ENCODE results near the gene KRT82. TPM values are rescaled to one million over a fixed set of nuclear protein-coding genes. Genes with fewer than 3 reads are reported as not detected.

KRT82 gene
- total and polyA plus RNA-seq, 4 donors = not detected

DNA sequence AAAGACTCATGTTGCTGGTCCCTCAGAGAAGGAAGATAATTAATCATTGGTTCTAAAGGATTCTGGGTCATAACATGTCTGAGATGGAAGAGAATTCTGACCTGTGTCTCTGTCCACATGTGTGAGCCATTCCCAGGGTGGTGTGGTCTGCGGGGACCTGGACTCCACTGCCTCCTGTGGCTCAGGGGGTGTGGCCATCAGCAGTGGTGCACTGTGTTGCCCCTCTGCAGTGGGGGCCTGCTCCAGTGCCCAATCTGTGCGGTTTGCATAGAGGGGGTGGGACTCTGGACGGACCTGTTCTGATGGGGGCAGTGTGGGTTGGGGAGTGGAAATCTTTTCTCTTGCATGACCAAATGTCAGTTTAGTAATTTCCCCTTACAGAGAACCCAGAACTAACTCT is 52.4 kb downstream of the KRT82 start:
- no peak for DNase-seq (ENCODE audit: low spot score)
- Histone ChIP-seq H3K27me3 (ENCODE audit: control insufficient read depth in 4 of 4, insufficient read depth in 4 of 4, low read length in 3 of 4) (no peaks in the 10 kb centered on the region), H3K27ac (ENCODE audit: low read depth in 1 of 2, low read length in 2 of 2) (no peak overlapping the region), H3K4me3 (ENCODE audit: low read depth in 1 of 3, low read length in 3 of 3) (no peak overlapping the region), H3K9me3 (ENCODE audit: control insufficient read depth in 4 of 4, low read length in 3 of 4) (no peaks in the 10 kb centered on the region), H3K36me3 (ENCODE audit: control insufficient read depth in 4 of 4, insufficient read depth in 3 of 4, low read depth in 1 of 4, low read length in 3 of 4) (no peaks in the 10 kb centered on the region), H3K9ac (ENCODE audit: low read depth in 1 of 2, low read length in 2 of 2) (no peak overlapping the region), H3K4me1 (ENCODE audit: control insufficient read depth in 4 of 4, insufficient read depth in 4 of 4, low read length in 3 of 4) (peaks cover 0 to 13% (median 6%) of the 10 kb centered on the region in 4 donors)
- WGBS = 80% methylated on average over 3 of the region's 3 CpGs
- TF ChIP-seq, protein P1, sequence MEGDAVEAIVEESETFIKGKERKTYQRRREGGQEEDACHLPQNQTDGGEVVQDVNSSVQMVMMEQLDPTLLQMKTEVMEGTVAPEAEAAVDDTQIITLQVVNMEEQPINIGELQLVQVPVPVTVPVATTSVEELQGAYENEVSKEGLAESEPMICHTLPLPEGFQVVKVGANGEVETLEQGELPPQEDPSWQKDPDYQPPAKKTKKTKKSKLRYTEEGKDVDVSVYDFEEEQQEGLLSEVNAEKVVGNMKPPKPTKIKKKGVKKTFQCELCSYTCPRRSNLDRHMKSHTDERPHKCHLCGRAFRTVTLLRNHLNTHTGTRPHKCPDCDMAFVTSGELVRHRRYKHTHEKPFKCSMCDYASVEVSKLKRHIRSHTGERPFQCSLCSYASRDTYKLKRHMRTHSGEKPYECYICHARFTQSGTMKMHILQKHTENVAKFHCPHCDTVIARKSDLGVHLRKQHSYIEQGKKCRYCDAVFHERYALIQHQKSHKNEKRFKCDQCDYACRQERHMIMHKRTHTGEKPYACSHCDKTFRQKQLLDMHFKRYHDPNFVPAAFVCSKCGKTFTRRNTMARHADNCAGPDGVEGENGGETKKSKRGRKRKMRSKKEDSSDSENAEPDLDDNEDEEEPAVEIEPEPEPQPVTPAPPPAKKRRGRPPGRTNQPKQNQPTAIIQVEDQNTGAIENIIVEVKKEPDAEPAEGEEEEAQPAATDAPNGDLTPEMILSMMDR (IDR thresholded peaks at IDR 0.05; ENCODE audit: low read depth, low read length, missing input control) = no peak
- TF ChIP-seq JUND (IDR thresholded peaks at IDR 0.05) (no peak), GABPA (IDR thresholded peaks at IDR 0.05 in 1 of 2, conservative IDR thresholded peaks at IDR 0.05 in 1 of 2) (no peak), EGR1 (IDR thresholded peaks at IDR 0.05; ENCODE audit: low read depth in 2 of 2) (no peak), REST (IDR thresholded peaks at IDR 0.05) (no peak), FOXA1 (IDR thresholded peaks at IDR 0.05) (no peak), HNF4G (IDR thresholded peaks at IDR 0.05) (no peak), RXRA (IDR thresholded peaks at IDR 0.05) (no peak), TAF1 (conservative IDR thresholded peaks at IDR 0.05) (no peak)

GRCh38 chr12:52352951-52353350 is 53.2 kb downstream of the KRT82 start:
- WGBS = 89% methylated on average over 2 of the region's 2 CpGs
- H3K4me3 ChIP-seq (ENCODE audit: low read depth in 1 of 3, low read length in 3 of 3) = no peak overlapping the region
- no peak overlapping the region for H3K27ac ChIP-seq (ENCODE audit: low read depth in 1 of 2, low read length in 2 of 2)
- no peak overlapping the region for H3K9ac ChIP-seq (ENCODE audit: low read depth in 1 of 2, low read length in 2 of 2)
- no peaks in the 10 kb centered on the region for H3K36me3 ChIP-seq (ENCODE audit: control insufficient read depth in 4 of 4, insufficient read depth in 3 of 4, low read depth in 1 of 4, low read length in 3 of 4)
- TF ChIP-seq SP1 (IDR thresholded peaks at IDR 0.05) = no peak
- no peak for TF ChIP-seq RAD21 (IDR thresholded peaks at IDR 0.05)
- no peak for TF ChIP-seq HNF4A (conservative IDR thresholded peaks at IDR 0.05)
- TF ChIP-seq MAX (IDR thresholded peaks at IDR 0.05) = no peak
- TF ChIP-seq, protein P1 (IDR thresholded peaks at IDR 0.05; ENCODE audit: low read depth, low read length, missing input control) = no peak
- TF ChIP-seq RXRA (IDR thresholded peaks at IDR 0.05) = no peak
- TF ChIP-seq YY1 (IDR thresholded peaks at IDR 0.05) = no peak
- no peak for TF ChIP-seq JUND (IDR thresholded peaks at IDR 0.05)
- TF ChIP-seq NR2F2 (IDR thresholded peaks at IDR 0.05) = no peak
- TF ChIP-seq, protein P2, sequence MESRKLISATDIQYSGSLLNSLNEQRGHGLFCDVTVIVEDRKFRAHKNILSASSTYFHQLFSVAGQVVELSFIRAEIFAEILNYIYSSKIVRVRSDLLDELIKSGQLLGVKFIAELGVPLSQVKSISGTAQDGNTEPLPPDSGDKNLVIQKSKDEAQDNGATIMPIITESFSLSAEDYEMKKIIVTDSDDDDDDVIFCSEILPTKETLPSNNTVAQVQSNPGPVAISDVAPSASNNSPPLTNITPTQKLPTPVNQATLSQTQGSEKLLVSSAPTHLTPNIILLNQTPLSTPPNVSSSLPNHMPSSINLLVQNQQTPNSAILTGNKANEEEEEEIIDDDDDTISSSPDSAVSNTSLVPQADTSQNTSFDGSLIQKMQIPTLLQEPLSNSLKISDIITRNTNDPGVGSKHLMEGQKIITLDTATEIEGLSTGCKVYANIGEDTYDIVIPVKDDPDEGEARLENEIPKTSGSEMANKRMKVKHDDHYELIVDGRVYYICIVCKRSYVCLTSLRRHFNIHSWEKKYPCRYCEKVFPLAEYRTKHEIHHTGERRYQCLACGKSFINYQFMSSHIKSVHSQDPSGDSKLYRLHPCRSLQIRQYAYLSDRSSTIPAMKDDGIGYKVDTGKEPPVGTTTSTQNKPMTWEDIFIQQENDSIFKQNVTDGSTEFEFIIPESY (IDR thresholded peaks at IDR 0.05) = no peak
- TF ChIP-seq ATF3 (IDR thresholded peaks at IDR 0.05) = no peak
- TF ChIP-seq TAF1 (conservative IDR thresholded peaks at IDR 0.05) = no peak
- no peak for TF ChIP-seq FOXA2 (IDR thresholded peaks at IDR 0.05)
- TF ChIP-seq REST (IDR thresholded peaks at IDR 0.05) = no peak
- TF ChIP-seq FOXA1 (IDR thresholded peaks at IDR 0.05) = no peak
- no peak for TF ChIP-seq HNF4G (IDR thresholded peaks at IDR 0.05)
- TF ChIP-seq EGR1 (IDR thresholded peaks at IDR 0.05; ENCODE audit: low read depth in 2 of 2) = no peak
- TF ChIP-seq GABPA (IDR thresholded peaks at IDR 0.05 in 1 of 2, conservative IDR thresholded peaks at IDR 0.05 in 1 of 2) = no peak
- peaks cover 0 to 13% (median 6%) of the 10 kb centered on the region in 4 donors for H3K4me1 ChIP-seq (ENCODE audit: control insufficient read depth in 4 of 4, insufficient read depth in 4 of 4, low read length in 3 of 4)
- no peak for DNase-seq (ENCODE audit: low spot score)
- H3K9me3 ChIP-seq (ENCODE audit: control insufficient read depth in 4 of 4, low read length in 3 of 4) = no peaks in the 10 kb centered on the region
- H3K27me3 ChIP-seq (ENCODE audit: control insufficient read depth in 4 of 4, insufficient read depth in 4 of 4, low read length in 3 of 4) = no peaks in the 10 kb centered on the region

Data from liver (tissue), 9 donors.